ENCODE measurements around the gene METTL13. TPM values are rescaled to one million over a fixed set of nuclear protein-coding genes. Genes with fewer than 3 reads are reported as not detected.

METTL13 gene
- total and polyA plus RNA-seq, 9 of the 15 experiments (the other 6 are each of a cell fraction or from before 2014, with no cell fraction given): 18.9 to 78.9 (median 54.9) TPM

GRCh38 chr1:171762143-171762563, 19.3 kb upstream of the METTL13 start (continued):
- TF ChIP-seq TBP (optimal IDR thresholded peaks at IDR 0.05; ENCODE audit: low read depth, low read length) (peak; percentile 77), SAP30 (IDR thresholded peaks at IDR 0.05; ENCODE audit: borderline replicate concordance, insufficient read depth, low read depth, low read length, poor library complexity, severe bottlenecking) (no peak), MEIS2 (IDR thresholded peaks at IDR 0.05; ENCODE audit: partially characterized antibody) (peak; percentile 62), ZNF695 (CRISPR knock-in tag; IDR thresholded peaks at IDR 0.05) (no peak), SPI1 (IDR thresholded peaks at IDR 0.05; ENCODE audit: borderline replicate concordance, low read depth, low read length) (no peak), ZFP1 (CRISPR knock-in tag; IDR thresholded peaks at IDR 0.05) (no peak), ZKSCAN3 (CRISPR knock-in tag; IDR thresholded peaks at IDR 0.05) (no peak), KDM5B (IDR thresholded peaks at IDR 0.05; ENCODE audit: insufficient replicate concordance, low read depth, low read length) (no peak), POLR2G (IDR thresholded peaks at IDR 0.05; ENCODE audit: low read depth, low read length) (no peak), NFRKB (IDR thresholded peaks at IDR 0.05; ENCODE audit: low read depth) (0 out of 2 replicates have a peak, but pooled peaks have one; percentile 44), DACH1 (IDR thresholded peaks at IDR 0.05; ENCODE audit: partially characterized antibody) (no peak), STAG1 (CRISPR knock-in tag; IDR thresholded peaks at IDR 0.05; ENCODE audit: borderline replicate concordance) (no peak), PATZ1 (CRISPR knock-in tag; IDR thresholded peaks at IDR 0.05; ENCODE audit: borderline replicate concordance) (no peak), ATF4 (CRISPR knock-in tag; IDR thresholded peaks at IDR 0.05) (no peak), KAT7 (CRISPR knock-in tag; IDR thresholded peaks at IDR 0.05; ENCODE audit: borderline replicate concordance) (no peak), SIN3B (IDR thresholded peaks at IDR 0.05; ENCODE audit: low read depth) (no peak), MBD1 (CRISPR knock-in tag; IDR thresholded peaks at IDR 0.05) (no peak), ZSCAN32 (CRISPR knock-in tag; IDR thresholded peaks at IDR 0.05) (no peak), MNT (conservative IDR thresholded peaks at IDR 0.05) (peak in 1 of 2 experiments; percentile 55; a peak in 2 of 4 replicates), HLTF (IDR thresholded peaks at IDR 0.05) (no peak), CBX5 (IDR thresholded peaks at IDR 0.05; ENCODE audit: borderline replicate concordance, low read depth) (no peak), ZSCAN29 (IDR thresholded peaks at IDR 0.05) (no peak)
